Medulla oblongata (tissue), 1 donor: ENCODE measurements around the gene MORC1.
"Not testable (repeated sequence)": the region's sequence is repeated elsewhere in the genome, so short reads cannot be mapped to it uniquely, and the experiment has no call there.

Experiments
- DNase-seq: peaks from one replicate; pipeline ENCODE4 v3.0.0-alpha.2; 2015; ENCODE audit errors: extremely low spot score

The MORC1 gene

DNA sequence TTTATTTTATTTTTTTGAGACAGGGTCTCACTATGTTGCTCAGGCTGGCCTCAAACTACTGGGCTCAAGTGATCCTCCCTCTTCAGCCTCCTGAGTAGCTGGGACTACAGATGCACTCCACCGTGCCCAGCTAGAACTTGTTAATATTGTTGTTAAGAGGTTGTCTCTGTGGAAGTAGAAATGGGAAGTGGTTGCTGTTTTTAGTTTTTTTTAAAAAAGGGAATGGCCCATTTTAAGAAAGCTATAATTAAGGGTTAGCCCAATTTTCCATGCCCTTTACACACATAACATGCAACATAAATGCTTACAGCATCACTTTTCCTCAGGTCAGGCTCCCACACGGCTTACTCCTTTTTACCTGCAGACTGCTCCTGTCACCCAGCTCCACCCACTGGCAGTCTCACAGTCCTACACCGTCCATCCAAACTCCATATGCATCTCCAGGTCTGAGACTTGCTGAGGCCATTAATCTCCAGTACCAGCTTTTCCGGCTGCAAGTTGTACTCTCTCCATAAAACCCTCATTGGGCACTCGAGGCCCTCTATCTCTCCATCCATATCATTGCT is 19.8 kb downstream of the MORC1 start:
- DNase-seq, result no peak

DNA sequence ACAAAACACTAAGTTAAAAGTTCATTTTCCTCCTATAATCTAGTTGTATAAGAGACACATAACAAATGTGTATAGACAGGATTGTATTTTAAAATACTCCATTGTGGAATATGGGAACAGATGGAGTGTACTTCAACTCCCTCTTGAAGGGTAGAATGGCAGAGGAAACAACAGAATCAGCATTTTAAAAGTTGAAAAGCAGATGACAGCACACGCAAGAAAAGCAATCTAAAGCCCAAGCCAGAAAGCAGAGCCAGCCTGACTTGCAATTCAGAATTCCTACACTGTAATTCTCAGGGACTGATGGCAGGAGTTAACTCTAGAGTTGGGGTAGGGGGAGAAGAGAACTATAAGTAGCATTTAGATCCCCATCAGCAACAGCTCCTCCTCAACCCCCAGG is 22.8 kb downstream of the MORC1 start:
- no peak for DNase-seq

DNA sequence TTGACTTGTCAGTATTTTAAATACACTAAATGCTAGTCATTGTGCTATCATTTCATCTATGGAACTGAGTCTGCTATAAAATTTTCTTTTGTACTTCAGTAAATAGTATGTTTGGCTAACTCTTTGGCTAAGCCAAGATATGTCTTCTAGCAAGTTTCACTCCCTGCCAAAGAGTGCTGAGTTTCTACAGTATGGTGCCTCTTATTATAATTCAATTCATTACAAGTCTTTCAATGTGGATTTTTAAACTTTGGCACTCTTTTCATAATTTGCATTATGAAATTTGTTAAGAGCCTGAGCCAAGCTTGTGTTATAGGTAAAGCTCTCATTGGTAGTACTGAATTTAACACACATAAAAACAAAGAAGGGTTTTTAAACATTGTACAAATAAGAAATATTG is 24.4 kb downstream of the MORC1 start:
- DNase-seq, result no peak

DNA sequence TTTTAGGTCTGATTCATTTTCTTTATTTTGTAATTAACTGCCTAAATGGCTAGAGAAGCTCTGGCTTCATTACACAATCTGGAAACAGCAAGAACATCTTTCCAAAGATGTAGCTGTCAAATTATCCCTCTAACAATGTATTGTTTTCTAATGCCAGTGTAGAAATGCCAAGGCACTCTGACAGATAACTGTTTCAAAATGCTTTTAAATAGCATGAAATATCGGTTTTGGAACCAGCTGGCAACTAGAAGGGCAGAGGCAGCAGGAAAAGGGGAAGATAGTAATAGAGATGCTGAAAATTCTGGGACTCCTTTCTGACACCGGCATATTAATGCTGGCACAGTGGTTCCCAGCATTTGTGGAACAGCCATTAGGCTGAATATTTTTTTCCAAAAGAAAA is 26.1 kb downstream of the MORC1 start:
- no peak for DNase-seq

DNA sequence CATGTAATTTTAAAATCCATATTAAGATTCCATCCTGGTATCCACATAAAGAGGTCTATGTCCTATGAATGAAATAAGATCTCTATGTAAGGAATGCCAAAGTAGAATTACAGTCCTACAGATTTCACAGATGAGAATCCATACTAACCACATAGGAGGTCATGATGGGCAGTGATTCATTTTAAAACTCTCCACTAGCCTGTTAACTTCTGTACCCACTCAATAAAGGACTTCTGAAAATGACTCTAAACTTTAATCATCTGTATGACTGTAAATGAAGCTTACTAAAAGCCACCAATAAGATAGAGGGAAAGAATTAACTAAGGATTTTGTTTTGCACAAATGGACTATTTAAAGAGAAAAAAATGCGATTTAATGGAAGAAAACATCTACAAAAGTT is 28.7 kb downstream of the MORC1 start:
- no peak for DNase-seq

DNA sequence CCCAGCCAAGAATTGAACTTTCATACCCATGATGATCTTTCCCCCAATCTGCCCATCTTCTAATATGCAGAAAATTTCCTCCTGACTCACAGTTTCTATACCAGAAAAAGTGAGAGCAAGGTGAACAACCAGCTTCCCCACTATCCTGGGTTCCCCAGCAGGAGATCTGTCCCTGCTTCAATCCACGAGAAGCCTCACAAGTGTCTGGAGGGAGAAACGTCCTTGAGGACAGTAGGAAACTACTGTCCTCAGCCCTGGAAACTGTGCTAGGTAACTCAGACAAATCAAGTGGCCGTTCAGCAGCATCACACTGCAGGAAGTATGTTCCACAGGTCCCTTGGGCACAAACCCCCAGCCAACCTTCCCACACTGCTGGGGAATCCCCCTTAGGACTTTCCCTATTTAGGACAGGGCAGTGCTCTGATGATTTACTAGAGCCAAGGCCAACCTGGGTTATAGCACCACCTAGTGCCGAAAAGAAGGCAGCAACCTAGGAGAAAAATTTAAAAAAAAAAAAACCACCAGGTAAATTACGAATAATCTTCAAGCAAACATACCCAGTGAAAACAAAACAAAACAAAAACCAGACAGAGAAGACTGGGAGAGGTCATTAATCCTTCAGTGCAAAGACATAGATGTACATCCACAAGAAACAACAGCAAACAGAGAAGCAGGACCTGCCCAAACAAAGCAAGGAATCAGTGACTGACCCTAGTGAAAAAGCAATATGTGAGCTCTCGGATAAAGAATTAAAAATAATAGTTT is 36.0 kb downstream of the MORC1 start:
- peak; percentile 22 for DNase-seq

DNA sequence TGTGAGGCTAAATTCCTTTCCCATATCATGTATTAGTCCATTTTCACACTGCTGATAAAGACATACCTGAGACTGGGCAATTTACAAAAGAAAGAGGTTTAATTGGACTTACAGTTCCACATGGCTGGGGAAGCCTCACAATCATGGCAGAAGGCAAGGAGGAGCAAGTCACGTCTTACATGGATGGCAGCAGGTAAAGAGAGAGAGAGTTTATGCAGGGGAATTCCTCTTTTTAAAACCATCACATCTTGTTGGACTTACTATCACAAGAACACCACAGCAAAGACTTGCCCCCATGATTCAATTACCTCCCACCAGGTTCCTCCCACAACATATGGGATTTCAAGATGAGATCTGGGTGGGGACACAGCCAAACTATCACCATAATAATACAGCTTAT is 37.8 kb downstream of the MORC1 start:
- not testable (repeated sequence) for DNase-seq

DNA sequence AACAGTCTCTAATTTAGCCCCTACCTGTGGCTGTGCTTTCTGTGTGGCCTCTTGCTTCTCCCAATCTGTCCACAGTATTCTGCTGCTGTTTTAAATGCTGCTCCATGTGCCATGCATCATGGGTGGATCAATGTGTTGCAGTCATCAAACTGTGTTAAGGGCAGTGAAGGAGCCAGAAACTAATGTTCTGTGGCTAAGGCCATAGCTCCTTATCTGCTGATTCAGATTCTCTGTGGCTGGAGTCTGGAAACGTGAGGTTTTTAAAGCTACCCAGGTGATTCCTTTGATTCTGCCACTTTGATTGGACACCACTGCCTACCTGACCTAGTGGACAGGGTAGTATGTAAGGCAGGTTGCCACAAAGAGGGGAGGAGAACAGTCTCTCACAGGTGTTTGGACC is 44.8 kb downstream of the MORC1 start:
- no peak for DNase-seq

DNA sequence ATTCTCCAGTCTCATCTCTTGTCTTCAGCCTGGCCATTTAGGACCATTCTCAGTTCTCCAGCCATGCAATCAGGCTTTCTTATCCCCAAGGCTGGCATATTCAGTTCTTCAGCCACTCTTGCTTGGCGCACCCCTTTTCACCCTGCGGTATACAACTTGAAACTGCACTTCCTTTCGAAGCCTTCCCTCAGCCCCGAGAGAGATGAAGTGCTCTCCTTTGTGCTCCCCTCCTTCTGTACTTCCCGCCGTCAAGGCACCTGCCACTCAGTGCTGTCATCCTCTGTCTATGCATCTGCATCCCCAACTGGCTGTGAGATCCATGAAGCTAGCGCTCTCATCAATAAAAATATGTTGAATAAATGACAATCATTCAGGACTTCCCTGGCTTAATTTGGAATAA is 45.7 kb downstream of the MORC1 start:
- peak; percentile 24 for DNase-seq

DNA sequence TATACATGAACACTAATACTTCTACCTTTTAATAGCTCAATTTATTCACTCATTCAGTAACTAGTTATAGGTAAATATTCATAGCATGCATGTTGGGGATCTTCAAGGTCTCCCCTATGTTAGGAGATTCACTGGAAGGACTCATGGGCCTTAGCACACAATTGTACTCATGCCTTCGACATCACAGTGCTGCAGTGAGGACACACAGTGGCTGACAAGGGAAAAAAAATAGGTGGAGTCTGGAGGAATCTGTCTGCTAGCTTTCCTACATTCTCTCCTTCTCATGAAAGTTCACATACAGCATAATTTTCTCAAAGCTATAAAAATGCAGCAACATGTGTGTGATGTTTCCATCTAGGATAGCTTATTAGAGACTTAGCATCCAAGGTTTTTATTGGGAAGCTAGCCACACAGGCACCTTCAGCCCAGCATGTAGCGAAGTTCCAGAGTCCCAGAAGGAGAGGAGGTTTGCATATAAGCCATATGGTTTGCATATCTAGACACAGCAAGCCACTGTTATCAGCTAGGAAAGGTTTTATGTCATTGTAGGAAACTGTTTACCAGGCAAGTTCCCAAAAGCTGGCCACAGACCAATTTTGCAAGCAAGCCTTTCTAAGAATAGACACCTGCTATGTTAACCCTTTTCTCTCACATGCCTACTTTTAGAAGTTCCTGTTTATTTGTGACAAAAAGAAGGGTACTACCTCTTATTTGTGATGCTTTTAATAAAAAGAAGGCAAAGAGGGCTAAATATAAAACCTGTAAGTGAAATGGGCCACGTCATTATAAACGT is 46.4 kb downstream of the MORC1 start:
- peak; percentile 27 for DNase-seq

DNA sequence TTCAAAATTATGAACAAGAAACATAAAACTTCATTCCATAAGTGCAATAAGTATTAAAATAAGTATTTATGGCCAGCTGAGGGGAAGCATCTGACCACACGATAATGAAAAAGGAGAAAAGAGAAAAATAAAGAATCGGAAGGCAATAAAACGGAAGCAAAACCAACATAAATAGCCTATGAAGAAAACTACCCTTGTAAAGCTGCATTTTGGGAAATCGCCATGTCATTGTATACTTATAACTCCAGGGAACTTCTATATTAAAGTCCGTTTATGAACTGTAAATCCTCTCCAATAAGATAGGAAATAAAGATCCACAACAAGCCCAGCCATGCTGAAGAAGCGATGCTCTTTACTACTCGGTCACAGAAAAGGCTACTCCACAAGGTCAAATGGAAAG is 47.7 kb downstream of the MORC1 start:
- peak; percentile 40 for DNase-seq

DNA sequence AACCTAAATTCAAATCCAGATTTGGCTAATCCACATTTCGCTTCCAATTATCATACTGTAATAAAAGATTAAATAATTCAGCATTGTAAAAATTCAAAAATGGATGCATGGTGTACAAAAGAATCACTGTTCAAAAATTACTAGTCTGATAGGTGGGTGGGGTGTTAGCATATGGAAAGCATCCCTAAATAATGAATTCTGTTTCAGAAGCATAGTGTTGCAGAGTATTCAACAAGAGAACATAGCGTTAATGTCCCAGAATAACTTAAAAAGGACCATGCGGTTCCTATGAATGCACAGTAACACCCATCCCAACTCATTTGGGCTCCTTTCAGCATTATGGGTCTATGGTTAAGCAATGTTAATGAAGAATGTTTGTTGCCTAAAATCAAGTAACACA is 51.1 kb downstream of the MORC1 start:
- no peak for DNase-seq

DNA sequence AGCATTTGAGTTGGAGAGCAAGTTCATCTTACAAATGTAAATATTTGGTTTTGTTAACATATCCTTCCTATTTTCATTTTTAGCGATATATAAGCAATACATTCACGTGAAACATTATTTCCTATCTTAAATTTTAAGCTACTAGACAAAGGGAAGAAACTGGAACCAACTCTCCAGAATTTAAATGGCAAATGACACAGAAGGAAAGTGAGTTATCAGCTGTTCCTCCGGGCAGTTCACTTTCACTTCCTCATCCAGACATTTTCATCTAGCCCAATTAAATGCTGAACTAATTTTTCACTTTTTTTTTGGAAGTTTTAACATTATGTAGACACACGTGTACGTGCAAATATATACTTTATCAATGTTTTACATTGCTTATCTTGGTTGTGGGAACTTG is 58.7 kb downstream of the MORC1 start:
- DNase-seq, result peak; percentile 61

DNA sequence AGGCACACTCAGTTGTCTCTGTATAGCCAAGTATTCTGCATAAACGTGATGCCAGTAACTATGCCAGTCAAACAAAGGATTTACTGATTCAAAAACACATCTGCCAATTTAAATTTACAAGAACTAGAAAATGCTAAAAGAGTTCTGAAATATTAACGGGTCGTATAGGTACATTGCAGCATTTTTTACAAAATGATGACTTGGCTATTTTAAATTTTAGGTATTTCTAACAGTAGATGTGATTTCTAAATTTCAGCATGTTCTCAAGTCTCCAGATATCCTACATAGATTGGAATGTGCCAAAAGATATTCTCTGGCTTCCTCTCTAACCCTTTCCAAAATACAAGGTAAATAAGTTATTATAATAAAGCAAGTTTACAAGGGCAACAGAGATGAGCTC is 60.3 kb downstream of the MORC1 start:
- DNase-seq, result no peak

DNA sequence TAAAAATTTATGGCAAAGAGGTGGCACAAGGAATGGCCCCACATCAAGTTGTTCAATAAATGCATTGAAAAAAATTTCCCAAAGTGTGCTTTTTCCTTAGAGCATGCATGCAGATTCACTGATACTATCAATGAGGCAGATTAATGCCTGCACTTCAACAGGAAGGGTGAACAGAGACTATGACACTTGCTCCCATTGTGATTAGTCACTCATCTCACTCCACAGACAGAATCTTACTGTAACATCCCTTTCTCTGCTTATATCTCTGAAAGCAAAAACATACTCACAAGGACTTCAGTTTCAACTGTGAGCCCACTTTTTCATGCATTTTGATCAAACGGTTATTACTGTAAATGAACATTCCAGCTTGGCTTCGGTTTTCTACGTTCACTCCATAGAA is 60.9 kb downstream of the MORC1 start:
- DNase-seq, result no peak

DNA sequence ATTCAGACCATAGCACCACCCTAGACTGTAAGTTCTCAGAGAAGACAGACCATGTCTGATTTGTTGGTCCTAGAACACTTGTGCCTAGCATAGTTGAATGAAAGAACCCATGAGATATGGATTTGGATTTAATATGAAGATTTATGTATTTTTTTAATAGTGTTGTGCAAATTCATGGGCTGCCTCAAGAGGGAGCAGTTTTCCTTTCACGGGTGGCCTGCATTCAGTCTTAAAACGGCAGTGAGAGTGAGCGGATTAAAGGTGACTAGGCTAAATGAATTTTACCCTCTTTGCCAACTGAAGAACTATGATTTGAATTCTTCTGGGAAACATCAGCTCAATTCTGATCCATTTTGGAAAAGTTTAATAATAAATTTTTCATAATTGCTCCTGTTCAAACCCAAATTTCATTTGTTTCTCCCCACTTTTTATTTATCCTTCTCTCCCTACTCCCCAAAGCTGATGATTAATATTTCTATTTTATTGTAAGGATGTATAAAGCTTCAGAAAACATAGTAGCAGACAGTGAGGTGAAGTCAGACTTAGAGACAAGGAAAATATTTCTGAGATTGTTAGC is 67.3 kb downstream of the MORC1 start:
- no peak for DNase-seq

DNA sequence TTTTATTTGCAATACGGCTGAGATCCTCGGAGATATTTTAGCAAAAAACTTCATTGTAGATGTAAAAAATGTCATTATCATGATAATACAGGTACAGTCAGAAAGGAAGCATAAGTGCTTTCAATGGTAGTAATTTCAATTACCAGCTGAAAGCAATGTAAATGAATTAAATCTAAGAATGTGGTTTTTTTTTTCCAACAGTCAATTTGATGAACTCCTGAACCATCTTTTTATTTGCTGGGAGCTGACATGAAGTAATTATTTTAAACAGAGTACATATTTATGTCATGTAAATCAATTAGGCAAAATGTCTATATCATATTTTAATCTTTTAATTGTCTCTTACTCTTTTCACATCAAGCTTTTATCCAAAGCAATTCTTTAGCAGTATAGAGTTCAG is 70.6 kb downstream of the MORC1 start:
- DNase-seq, result no peak

DNA sequence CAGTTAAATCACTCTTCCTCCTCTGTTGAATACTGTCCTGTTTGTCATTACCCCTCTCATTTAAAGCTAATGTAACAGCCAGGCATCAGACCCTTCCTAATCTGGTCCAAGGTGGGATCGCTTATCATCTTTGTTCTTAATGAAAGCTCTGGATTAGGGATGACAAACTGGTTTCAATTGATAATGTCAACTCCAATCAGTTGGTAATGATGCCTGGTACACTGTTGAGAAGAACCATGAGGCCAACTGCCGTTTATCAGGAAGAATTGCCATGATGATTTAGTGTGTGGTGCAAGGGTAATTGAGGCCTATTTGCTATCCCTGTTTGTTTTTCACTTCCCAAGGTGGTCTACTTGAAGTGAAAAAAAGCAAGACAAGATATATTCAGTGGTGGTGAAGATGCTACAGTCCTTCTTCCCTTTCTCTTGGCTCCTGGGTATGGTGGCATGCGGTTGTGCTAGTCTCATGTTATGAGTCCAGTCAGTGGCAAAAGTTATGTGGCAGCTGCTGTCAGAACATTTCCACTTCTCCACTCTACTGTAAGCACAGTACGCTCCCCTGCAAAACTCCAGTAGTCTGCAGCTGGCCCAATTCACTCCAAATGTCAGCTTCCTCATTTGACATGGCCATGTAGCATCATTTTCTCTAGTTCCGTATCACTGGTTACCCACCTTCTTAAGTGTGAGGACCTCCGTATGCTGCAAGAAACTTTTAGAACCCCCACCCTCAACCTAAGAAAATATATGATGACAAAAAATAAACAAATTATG is 72.5 kb downstream of the MORC1 start:
- peak; percentile 56 for DNase-seq

DNA sequence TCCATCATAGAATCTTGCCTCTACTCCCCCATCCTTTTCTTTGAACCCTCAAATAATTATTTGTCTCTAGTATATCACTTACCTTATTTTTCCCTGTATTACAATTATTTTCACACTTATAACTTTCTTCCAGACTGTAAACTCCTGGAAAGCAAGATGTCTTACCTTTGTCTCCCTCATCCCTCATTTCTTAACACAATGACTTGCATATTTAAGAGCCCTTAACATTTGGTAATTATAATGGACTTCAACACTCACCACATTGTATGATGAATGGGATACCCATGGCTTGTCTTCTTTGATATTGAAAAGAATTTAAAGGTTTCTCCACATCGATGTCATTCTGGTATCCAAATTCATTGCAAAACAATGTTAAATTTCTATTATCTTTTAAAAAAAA is 82.9 kb downstream of the MORC1 start:
- no peak for DNase-seq

DNA sequence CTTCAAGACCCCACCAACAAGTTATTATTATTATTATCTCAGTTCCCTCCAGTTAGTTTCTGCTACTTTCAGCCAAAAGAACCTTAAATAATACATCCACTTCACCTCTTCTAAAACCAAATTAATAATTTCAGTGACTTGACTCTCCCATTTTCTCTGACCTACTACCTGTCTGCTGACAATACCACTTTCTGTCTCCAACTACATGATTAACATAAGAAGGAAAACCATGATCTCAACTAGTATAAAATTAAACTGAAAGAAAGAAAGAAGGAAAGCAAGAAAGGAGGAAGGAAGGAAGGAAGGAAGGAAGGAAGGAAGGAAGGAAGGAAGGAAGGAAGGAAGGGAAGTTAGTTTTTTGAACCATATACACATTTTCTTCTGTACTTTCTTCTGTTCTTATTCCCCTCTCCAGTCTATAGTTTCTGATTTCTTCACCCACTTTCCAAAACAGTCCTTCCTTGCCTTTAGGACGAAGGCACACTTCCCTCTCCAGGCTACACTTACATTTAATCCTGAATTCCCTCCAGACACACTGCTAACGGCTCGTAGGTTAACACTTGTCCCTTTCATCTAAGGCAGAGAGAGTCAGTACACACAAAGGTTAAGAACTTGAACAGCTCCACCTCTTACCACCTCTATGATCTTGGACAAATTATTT is 84.8 kb downstream of the MORC1 start:
- DNase-seq, result no peak

DNA sequence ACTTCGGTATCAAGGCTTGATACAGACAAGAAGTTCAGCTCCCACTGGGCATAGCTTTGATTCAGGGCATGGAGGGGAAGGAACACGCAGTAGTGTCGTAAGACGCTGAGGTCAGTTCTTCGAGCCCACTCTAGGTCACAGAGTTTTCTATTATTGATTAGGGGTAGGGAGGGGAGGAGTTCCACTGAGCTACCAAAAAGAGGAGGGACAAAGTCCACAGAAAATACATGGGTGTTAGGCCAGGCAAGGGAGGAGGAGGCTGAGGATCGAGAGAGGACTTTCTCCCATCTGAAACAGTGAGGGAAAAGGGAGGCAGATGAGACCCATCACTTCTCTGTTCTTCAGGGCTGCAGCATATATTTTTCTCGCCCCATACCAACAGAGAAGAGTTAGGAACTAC is 89.2 kb downstream of the MORC1 start:
- DNase-seq, result no peak
